Measurements from ENCODE around the gene HHAT.

HHAT gene

GRCh38 chr1:210490781-210491180 lies 162.1 kb downstream of the HHAT start:
- no peaks in the 10 kb centered on the region for H3K36me3 ChIP-seq (replicated peaks; ENCODE audit: insufficient read depth, low read length)
- H3K9me2 ChIP-seq (replicated peaks; ENCODE audit: insufficient read depth, low read length) = no peaks in the 10 kb centered on the region
- no peaks in the 10 kb centered on the region for H3K4me1 ChIP-seq (ENCODE audit: low read length)
- H3K9ac ChIP-seq (ENCODE audit: low read length) = no peak overlapping the region
- H3F3A ChIP-seq (ENCODE audit: insufficient read depth, low read length) = no peaks in the 10 kb centered on the region
- H3K27me3 ChIP-seq (replicated peaks; ENCODE audit: insufficient read depth, low read length) = no peaks in the 10 kb centered on the region
- no peak overlapping the region for H3K4me3 ChIP-seq (ENCODE audit: low read length)
- no peaks in the 10 kb centered on the region for H3K79me2 ChIP-seq (ENCODE audit: low read length)
- H3K9me3 ChIP-seq (replicated peaks; ENCODE audit: insufficient read depth, low read length) = no peaks in the 10 kb centered on the region
- DNase-seq = no peak
- H2AFZ ChIP-seq (ENCODE audit: low read length) = no peak overlapping the region
- H4K20me1 ChIP-seq (ENCODE audit: insufficient read depth, low read length) = no peaks in the 10 kb centered on the region
- H3K4me2 ChIP-seq (ENCODE audit: low read depth, low read length) = no peak overlapping the region
- TF ChIP-seq EZH2phosphoT487 (IDR thresholded peaks at IDR 0.05; ENCODE audit: low read length) (no peak), CTCF (IDR thresholded peaks at IDR 0.05; ENCODE audit: low read length) (no peak), EZH2 (optimal IDR thresholded peaks at IDR 0.05; ENCODE audit: low read depth, low read length) (no peak)
- H3K27ac ChIP-seq (ENCODE audit: low read length) = no peak overlapping the region

GRCh38 chr1:210496063-210496462 lies 167.4 kb downstream of the HHAT start:
- Histone ChIP-seq H3K36me3 (replicated peaks; ENCODE audit: insufficient read depth, low read length) (no peaks in the 10 kb centered on the region), H3K4me2 (ENCODE audit: low read depth, low read length) (no peak overlapping the region), H3K9me2 (replicated peaks; ENCODE audit: insufficient read depth, low read length) (no peaks in the 10 kb centered on the region), H3K9me3 (replicated peaks; ENCODE audit: insufficient read depth, low read length) (no peaks in the 10 kb centered on the region), H3K4me1 (ENCODE audit: low read length) (no peaks in the 10 kb centered on the region), H3F3A (ENCODE audit: insufficient read depth, low read length) (no peaks in the 10 kb centered on the region), H4K20me1 (ENCODE audit: insufficient read depth, low read length) (no peaks in the 10 kb centered on the region), H3K79me2 (ENCODE audit: low read length) (no peaks in the 10 kb centered on the region), H3K4me3 (ENCODE audit: low read length) (no peak overlapping the region), H3K27ac (ENCODE audit: low read length) (no peak overlapping the region), H3K9ac (ENCODE audit: low read length) (no peak overlapping the region), H3K27me3 (replicated peaks; ENCODE audit: insufficient read depth, low read length) (no peaks in the 10 kb centered on the region), H2AFZ (ENCODE audit: low read length) (no peak overlapping the region)
- TF ChIP-seq EZH2 (optimal IDR thresholded peaks at IDR 0.05; ENCODE audit: low read depth, low read length) (no peak), EZH2phosphoT487 (IDR thresholded peaks at IDR 0.05; ENCODE audit: low read length) (no peak), CTCF (IDR thresholded peaks at IDR 0.05; ENCODE audit: low read length) (no peak)
- no peak for DNase-seq

GRCh38 chr1:210499956-210500355 lies 171.3 kb downstream of the HHAT start:
- H3K27ac ChIP-seq (ENCODE audit: low read length) = no peak overlapping the region
- TF ChIP-seq EZH2 (optimal IDR thresholded peaks at IDR 0.05; ENCODE audit: low read depth, low read length) (no peak), CTCF (IDR thresholded peaks at IDR 0.05; ENCODE audit: low read length) (no peak), EZH2phosphoT487 (IDR thresholded peaks at IDR 0.05; ENCODE audit: low read length) (no peak)
- no peak overlapping the region for H3K9ac ChIP-seq (ENCODE audit: low read length)
- H3K4me1 ChIP-seq (ENCODE audit: low read length) = no peaks in the 10 kb centered on the region
- no peaks in the 10 kb centered on the region for H3K9me3 ChIP-seq (replicated peaks; ENCODE audit: insufficient read depth, low read length)
- no peak overlapping the region for H2AFZ ChIP-seq (ENCODE audit: low read length)
- H3K9me2 ChIP-seq (replicated peaks; ENCODE audit: insufficient read depth, low read length) = no peaks in the 10 kb centered on the region
- no peaks in the 10 kb centered on the region for H3K79me2 ChIP-seq (ENCODE audit: low read length)
- H3K4me3 ChIP-seq (ENCODE audit: low read length) = no peak overlapping the region
- H3K36me3 ChIP-seq (replicated peaks; ENCODE audit: insufficient read depth, low read length) = no peaks in the 10 kb centered on the region
- H3K27me3 ChIP-seq (replicated peaks; ENCODE audit: insufficient read depth, low read length) = no peaks in the 10 kb centered on the region
- no peaks in the 10 kb centered on the region for H4K20me1 ChIP-seq (ENCODE audit: insufficient read depth, low read length)
- DNase-seq = no peak
- H3K4me2 ChIP-seq (ENCODE audit: low read depth, low read length) = no peak overlapping the region
- H3F3A ChIP-seq (ENCODE audit: insufficient read depth, low read length) = no peaks in the 10 kb centered on the region

Data from MM.1S (cell line).